DOHH2 (cell line): ENCODE measurements around the gene DCAF4.

ENCODE experiments used
- H3F3A ChIP-seq: fragments of 200-600 bp; sonication (generic), shearing (Covaris generic); 2 replicates; pipeline ENCODE4 v1.6.0; 2016; ENCODE audit warnings: antibody characterized with exemption, mild to moderate bottlenecking; ENCODE audit not compliant: control insufficient read depth, insufficient read depth
- H3K27ac ChIP-seq: fragments of 200-600 bp; sonication (generic); 2 replicates; pipeline ENCODE4 v1.5.1; 2014; ENCODE audit warnings: low read depth, mild to moderate bottlenecking, low read length, moderate library complexity
- H3K27me3 ChIP-seq: fragments of 200-600 bp; sonication (generic); 2 replicates; pipeline ENCODE4 v1.6.1; 2014; ENCODE audit warnings: mild to moderate bottlenecking, low read length, mixed read lengths; ENCODE audit not compliant: control insufficient read depth
- H3K36me3 ChIP-seq: fragments of 200-600 bp; sonication (generic); 2 replicates; pipeline ENCODE4 v1.6.1; 2014; ENCODE audit warnings: mild to moderate bottlenecking, low read length, moderate library complexity, mixed read lengths; ENCODE audit not compliant: control insufficient read depth
- H3K4me1 ChIP-seq: fragments of 200-600 bp; sonication (generic); 2 replicates; pipeline ENCODE4 v1.6.1; 2014; ENCODE audit warnings: mild to moderate bottlenecking, low read length, mixed read lengths; ENCODE audit not compliant: control insufficient read depth
- H3K4me2 ChIP-seq: fragments of 200-600 bp; sonication (generic); 2 replicates; pipeline ENCODE4 v1.6.0; 2014; ENCODE audit warnings: mild to moderate bottlenecking, low read length, moderate library complexity
- H3K4me3 ChIP-seq: fragments of 200-600 bp; sonication (generic); 2 replicates; pipeline ENCODE4 v1.5.1; 2014; ENCODE audit warnings: mild to moderate bottlenecking, low read length, mixed read lengths
- H3K79me2 ChIP-seq: fragments of 200-600 bp; sonication (generic); 2 replicates; pipeline ENCODE4 v1.6.1; 2014; ENCODE audit warnings: mild to moderate bottlenecking, low read length, mixed read lengths; ENCODE audit not compliant: control insufficient read depth
- H3K9me2 ChIP-seq: fragments of 200-600 bp; sonication (generic); replicated peaks from 2 replicates; pipeline ENCODE4 v1.6.1; 2014; ENCODE audit warnings: mild to moderate bottlenecking, low read length, mixed read lengths; ENCODE audit not compliant: control insufficient read depth
- H3K9me3 ChIP-seq: fragments of 200-600 bp; sonication (generic); 2 replicates; pipeline ENCODE4 v1.6.1; 2014; ENCODE audit warnings: antibody characterized with exemption, low read length, mixed read lengths; ENCODE audit not compliant: control insufficient read depth, insufficient read depth
- H4K20me1 ChIP-seq: fragments of 200-600 bp; sonication (generic); 2 replicates; pipeline ENCODE4 v1.6.0; 2014; ENCODE audit warnings: low read depth, mild to moderate bottlenecking, antibody characterized with exemption, low read length, moderate library complexity; ENCODE audit not compliant: control insufficient read depth, insufficient read depth
- EZH2phosphoT487 ChIP-seq: fragments of 200-600 bp; sonication (generic); IDR thresholded peaks from 2 replicates; pipeline ENCODE4 v1.6.1; 2017; ENCODE audit warnings: borderline replicate concordance, mild to moderate bottlenecking, antibody characterized with exemption, low read length, moderate library complexity, mixed read lengths
- TF ChIP-seq, protein P1 (sequence below): fragments of 200-600 bp; sonication (generic); IDR thresholded peaks from one replicate; pipeline ENCODE4 v1.5.1; 2014; ENCODE audit warnings: antibody characterized with exemption, mild to moderate bottlenecking, low read depth, low read length; ENCODE audit not compliant: poor library complexity, severe bottlenecking

The DCAF4 gene

GRCh38 chr14:72892879-72893635 lies 33.2 kb upstream of the DCAF4 start:
- TF ChIP-seq, protein P1, sequence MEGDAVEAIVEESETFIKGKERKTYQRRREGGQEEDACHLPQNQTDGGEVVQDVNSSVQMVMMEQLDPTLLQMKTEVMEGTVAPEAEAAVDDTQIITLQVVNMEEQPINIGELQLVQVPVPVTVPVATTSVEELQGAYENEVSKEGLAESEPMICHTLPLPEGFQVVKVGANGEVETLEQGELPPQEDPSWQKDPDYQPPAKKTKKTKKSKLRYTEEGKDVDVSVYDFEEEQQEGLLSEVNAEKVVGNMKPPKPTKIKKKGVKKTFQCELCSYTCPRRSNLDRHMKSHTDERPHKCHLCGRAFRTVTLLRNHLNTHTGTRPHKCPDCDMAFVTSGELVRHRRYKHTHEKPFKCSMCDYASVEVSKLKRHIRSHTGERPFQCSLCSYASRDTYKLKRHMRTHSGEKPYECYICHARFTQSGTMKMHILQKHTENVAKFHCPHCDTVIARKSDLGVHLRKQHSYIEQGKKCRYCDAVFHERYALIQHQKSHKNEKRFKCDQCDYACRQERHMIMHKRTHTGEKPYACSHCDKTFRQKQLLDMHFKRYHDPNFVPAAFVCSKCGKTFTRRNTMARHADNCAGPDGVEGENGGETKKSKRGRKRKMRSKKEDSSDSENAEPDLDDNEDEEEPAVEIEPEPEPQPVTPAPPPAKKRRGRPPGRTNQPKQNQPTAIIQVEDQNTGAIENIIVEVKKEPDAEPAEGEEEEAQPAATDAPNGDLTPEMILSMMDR = no peak
- TF ChIP-seq EZH2phosphoT487 = peak; percentile 75; the same call in 1 of the 2 replicates
- H3K4me1 ChIP-seq = peaks cover 20% of the 10 kb centered on the region
- peak overlapping the region; percentile 68 for H3K4me2 ChIP-seq
- no peaks in the 10 kb centered on the region for H3K9me3 ChIP-seq
- H3K4me3 ChIP-seq = peak overlapping the region; percentile 73
- H3K9me2 ChIP-seq = no peaks in the 10 kb centered on the region
- no peaks in the 10 kb centered on the region for H3F3A ChIP-seq
- no peak overlapping the region for H3K27ac ChIP-seq
- H3K79me2 ChIP-seq = no peaks in the 10 kb centered on the region
- H4K20me1 ChIP-seq = no peaks in the 10 kb centered on the region
- peaks cover 69% of the 10 kb centered on the region for H3K27me3 ChIP-seq
- H3K36me3 ChIP-seq = no peaks in the 10 kb centered on the region

DNA sequence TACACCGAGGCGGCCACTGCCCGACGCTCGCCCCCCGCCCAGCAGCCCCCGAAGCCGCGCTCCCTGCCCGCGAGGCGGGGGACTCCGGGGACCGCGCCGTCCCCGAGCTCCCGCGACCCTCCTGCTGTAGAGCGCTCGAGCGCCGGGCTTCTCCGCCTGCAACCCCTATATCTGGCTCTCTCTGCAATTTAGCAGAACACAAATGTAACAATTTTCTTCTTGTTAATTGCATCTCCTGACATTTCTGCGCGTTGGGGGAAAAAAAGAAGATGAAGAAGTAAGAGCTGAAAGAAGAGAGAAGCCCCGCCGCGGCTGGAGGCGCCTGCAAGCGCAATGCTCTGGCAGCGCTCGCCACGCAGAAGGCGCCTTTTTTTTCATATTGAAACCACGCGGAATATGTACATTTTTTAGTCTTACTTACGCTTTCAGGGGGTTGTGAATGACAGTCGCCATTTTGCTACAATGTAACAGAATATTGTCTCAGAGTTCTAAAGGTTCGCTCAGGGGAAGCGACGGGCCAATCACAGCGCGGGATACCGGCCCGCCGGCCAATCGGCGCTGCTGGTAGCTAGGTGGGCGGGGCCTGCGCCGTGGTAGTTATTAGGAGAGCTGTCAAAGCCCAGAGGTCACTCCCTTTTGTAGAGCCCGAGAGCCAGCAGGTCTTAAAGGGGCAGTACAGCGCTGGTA lies 32.5 kb upstream of the DCAF4 start, which contains the start of gene DPF3:
Gene DPF3, minus strand, starts transcription at position 466 of the 687 bp plus-strand sequence. Its CDS starts 13 bp downstream, at position 453.
- peaks cover 20% of the 10 kb centered on the region for H3K4me1 ChIP-seq
- peaks cover 62% of the 10 kb centered on the region for H3K27me3 ChIP-seq
- H3K9me2 ChIP-seq = no peaks in the 10 kb centered on the region
- H3K4me2 ChIP-seq = peak within 1 kb of the TSS; percentile 68
- no peaks in the 10 kb centered on the region for H3F3A ChIP-seq
- H3K36me3 ChIP-seq = no peaks in the 10 kb centered on the region
- H3K4me3 ChIP-seq = peak within 1 kb of the TSS; percentile 73
- TF ChIP-seq, protein P1 = no peak
- peak; percentile 87 for TF ChIP-seq EZH2phosphoT487
- H3K79me2 ChIP-seq = no peaks in the 10 kb centered on the region
- H3K9me3 ChIP-seq = no peaks in the 10 kb centered on the region
- no peaks in the 10 kb centered on the region for H4K20me1 ChIP-seq
- no peak within 1 kb of the TSS for H3K27ac ChIP-seq

- Histone ChIP-seq H4K20me1 (no peaks in the 10 kb centered on the region), H3K9me3 (no peaks in the 10 kb centered on the region), H3F3A (no peaks in the 10 kb centered on the region), H3K27ac (no peak overlapping the region), H3K9me2 (no peaks in the 10 kb centered on the region), H3K36me3 (no peaks in the 10 kb centered on the region), H3K4me2 (peak overlapping the region; percentile 68), H3K79me2 (no peaks in the 10 kb centered on the region), H3K27me3 (peaks cover 57% of the 10 kb centered on the region), H3K4me3 (peak overlapping the region; percentile 73), H3K4me1 (peaks cover 20% of the 10 kb centered on the region)
- TF ChIP-seq EZH2phosphoT487 = no peak
- TF ChIP-seq, protein P1 = no peak
These were observed 32.0 kb upstream of the DCAF4 start for GRCh38 chr14:72894323-72894622.
